ENCODE data around the gene GATB. TPM values are rescaled to one million over a fixed set of nuclear protein-coding genes. Genes with fewer than 3 reads are reported as not detected.

The GATB gene
- total and polyA plus RNA-seq, 2 experiments from 2014 or later: 18.0 to 20.0 TPM

GRCh38 chr4:151672996-151673395 is 87.8 kb downstream of the GATB start:
- no peaks in the 10 kb centered on the region for H3K36me3 ChIP-seq (ENCODE audit: low read depth)
- no peak overlapping the region for H2AFZ ChIP-seq
- in situ Hi-C loops (cut with MboI): no loop called here
- DNase-seq: no peak
- H3K9me3 ChIP-seq (ENCODE audit: low read depth): no peaks in the 10 kb centered on the region
- no peaks in the 10 kb centered on the region for H3K9me2 ChIP-seq (ENCODE audit: insufficient read depth)
- no peaks in the 10 kb centered on the region for H3K27me3 ChIP-seq (replicated peaks; ENCODE audit: insufficient read depth)
- no peaks in the 10 kb centered on the region for H3K79me2 ChIP-seq (ENCODE audit: insufficient read depth)
- no peak overlapping the region for H3K27ac ChIP-seq
- WGBS, 2 experiments (ENCODE audit: low coverage in 1 of 2, low lambda C conversion rate in 2 of 2, missing lambda C conversion rate in 2 of 2): 91 to 93% methylated on average over 14 of the region's 14 CpGs
- no peak overlapping the region for H3K4me3 ChIP-seq
- no peak overlapping the region for H3K9ac ChIP-seq
- peaks cover 14% of the 10 kb centered on the region for H3K4me1 ChIP-seq (ENCODE audit: insufficient read depth)
- H3K4me2 ChIP-seq (ENCODE audit: unreplicated experiment): no peak overlapping the region
- no peaks in the 10 kb centered on the region for H4K20me1 ChIP-seq (ENCODE audit: insufficient read depth)
- peaks cover 13% of the 10 kb centered on the region; the same call in 1 of the 2 replicates for H3F3A ChIP-seq (ENCODE audit: insufficient read depth)
- TF ChIP-seq EZH2 (IDR thresholded peaks at IDR 0.05; ENCODE audit: insufficient read depth, poor library complexity, severe bottlenecking) (no peak), EZH2phosphoT487 (IDR thresholded peaks at IDR 0.05; ENCODE audit: insufficient read depth, low read depth) (no peak)

GRCh38 chr4:151671541-151672059 is 89.2 kb downstream of the GATB start:
- no peak overlapping the region for H2AFZ ChIP-seq
- peaks cover 8% of the 10 kb centered on the region; the same call in 1 of the 2 replicates for H3F3A ChIP-seq (ENCODE audit: insufficient read depth)
- in situ Hi-C loops (cut with MboI): no loop called here
- no peak for TF ChIP-seq EZH2 (IDR thresholded peaks at IDR 0.05; ENCODE audit: insufficient read depth, poor library complexity, severe bottlenecking)
- no peak for TF ChIP-seq EZH2phosphoT487 (IDR thresholded peaks at IDR 0.05; ENCODE audit: insufficient read depth, low read depth)
- no peak overlapping the region for H3K27ac ChIP-seq
- H4K20me1 ChIP-seq (ENCODE audit: insufficient read depth): no peaks in the 10 kb centered on the region
- WGBS, 2 experiments (ENCODE audit: low coverage in 1 of 2, low lambda C conversion rate in 2 of 2, missing lambda C conversion rate in 2 of 2): 88 to 91% methylated on average over 14 of the region's 14 CpGs
- no peak for DNase-seq
- H3K9me3 ChIP-seq (ENCODE audit: low read depth): no peaks in the 10 kb centered on the region
- H3K9me2 ChIP-seq (ENCODE audit: insufficient read depth): no peaks in the 10 kb centered on the region
- H3K4me1 ChIP-seq (ENCODE audit: insufficient read depth): peaks cover 19% of the 10 kb centered on the region
- H3K9ac ChIP-seq: no peak overlapping the region
- H3K36me3 ChIP-seq (ENCODE audit: low read depth): no peaks in the 10 kb centered on the region
- H3K27me3 ChIP-seq (replicated peaks; ENCODE audit: insufficient read depth): no peaks in the 10 kb centered on the region
- H3K4me2 ChIP-seq (ENCODE audit: unreplicated experiment): no peak overlapping the region
- H3K79me2 ChIP-seq (ENCODE audit: insufficient read depth): no peaks in the 10 kb centered on the region
- no peak overlapping the region for H3K4me3 ChIP-seq

GRCh38 chr4:151670843-151671242 is 90.0 kb downstream of the GATB start:
- no peak for TF ChIP-seq EZH2 (IDR thresholded peaks at IDR 0.05; ENCODE audit: insufficient read depth, poor library complexity, severe bottlenecking)
- TF ChIP-seq EZH2phosphoT487 (IDR thresholded peaks at IDR 0.05; ENCODE audit: insufficient read depth, low read depth): no peak

GRCh38 chr4:151669990-151670389 is 90.8 kb downstream of the GATB start:
- no peaks in the 10 kb centered on the region for H4K20me1 ChIP-seq (ENCODE audit: insufficient read depth)
- H3K36me3 ChIP-seq (ENCODE audit: low read depth): no peaks in the 10 kb centered on the region
- no peak overlapping the region for H3K4me3 ChIP-seq
- no peak overlapping the region for H3K4me2 ChIP-seq (ENCODE audit: unreplicated experiment)
- no peak for DNase-seq
- H3K79me2 ChIP-seq (ENCODE audit: insufficient read depth): no peaks in the 10 kb centered on the region
- in situ Hi-C loops (cut with MboI): no loop called here
- H3K9me3 ChIP-seq (ENCODE audit: low read depth): no peaks in the 10 kb centered on the region
- H3K9ac ChIP-seq: no peak overlapping the region
- peaks cover 9% of the 10 kb centered on the region; the same call in 1 of the 2 replicates for H3K4me1 ChIP-seq (ENCODE audit: insufficient read depth)
- H2AFZ ChIP-seq: no peak overlapping the region
- no peaks in the 10 kb centered on the region for H3F3A ChIP-seq (ENCODE audit: insufficient read depth)
- no peak overlapping the region for H3K27ac ChIP-seq
- no peaks in the 10 kb centered on the region for H3K9me2 ChIP-seq (ENCODE audit: insufficient read depth)
- no peak for TF ChIP-seq EZH2phosphoT487 (IDR thresholded peaks at IDR 0.05; ENCODE audit: insufficient read depth, low read depth)
- no peak for TF ChIP-seq EZH2 (IDR thresholded peaks at IDR 0.05; ENCODE audit: insufficient read depth, poor library complexity, severe bottlenecking)
- H3K27me3 ChIP-seq (replicated peaks; ENCODE audit: insufficient read depth): no peaks in the 10 kb centered on the region
- 96 to 97% methylated on average over 9 of the region's 9 CpGs for WGBS, 2 experiments (ENCODE audit: low coverage in 1 of 2, low lambda C conversion rate in 2 of 2, missing lambda C conversion rate in 2 of 2)

More at GRCh38 chr4:151670843-151671242, 90.0 kb downstream of the GATB start:
- no peak overlapping the region for H3K4me2 ChIP-seq (ENCODE audit: unreplicated experiment)
- H3F3A ChIP-seq (ENCODE audit: insufficient read depth): peaks cover 3% of the 10 kb centered on the region; the same call in 1 of the 2 replicates
- H4K20me1 ChIP-seq (ENCODE audit: insufficient read depth): no peaks in the 10 kb centered on the region
- H3K9me2 ChIP-seq (ENCODE audit: insufficient read depth): no peaks in the 10 kb centered on the region
- 94 to 95% methylated on average over 5 of the region's 5 CpGs for WGBS, 2 experiments (ENCODE audit: low coverage in 1 of 2, low lambda C conversion rate in 2 of 2, missing lambda C conversion rate in 2 of 2)
- H3K27ac ChIP-seq: no peak overlapping the region
- peaks cover 12% of the 10 kb centered on the region for H3K4me1 ChIP-seq (ENCODE audit: insufficient read depth)
- no peak for DNase-seq
- H3K9ac ChIP-seq: no peak overlapping the region
- no peaks in the 10 kb centered on the region for H3K79me2 ChIP-seq (ENCODE audit: insufficient read depth)
- no peaks in the 10 kb centered on the region for H3K36me3 ChIP-seq (ENCODE audit: low read depth)
- no peak overlapping the region for H2AFZ ChIP-seq
- in situ Hi-C loops (cut with MboI): no loop called here
- no peak overlapping the region for H3K4me3 ChIP-seq
- H3K9me3 ChIP-seq (ENCODE audit: low read depth): no peaks in the 10 kb centered on the region
- no peaks in the 10 kb centered on the region for H3K27me3 ChIP-seq (replicated peaks; ENCODE audit: insufficient read depth)

Data from GM23248 (cell line).